GM15510 (cell line): ENCODE measurements around the gene PGBD5.

ENCODE experiments used
- POLR2A ChIP-seq: IDR thresholded peaks from 3 replicates; pipeline ENCODE4 v1.6.1; 2011; ENCODE audit warnings: borderline replicate concordance; ENCODE audit not compliant: insufficient read length; ENCODE audit errors: extremely low read depth

Gene PGBD5

GRCh38 chr1:230270559-230271281 is 155.4 kb downstream of the PGBD5 start:
- no peak for TF ChIP-seq POLR2A

GRCh38 chr1:230270185-230270558 is 156.0 kb downstream of the PGBD5 start:
- no peak for TF ChIP-seq POLR2A

- TF ChIP-seq POLR2A, result no peak
Measured at GRCh38 chr1:230268371-230269170, 157.6 kb downstream of the PGBD5 start.

GRCh38 chr1:230267338-230268065 is 158.6 kb downstream of the PGBD5 start:
- no peak for TF ChIP-seq POLR2A

- no peak for TF ChIP-seq POLR2A
Measured at GRCh38 chr1:230266456-230266855, 159.7 kb downstream of the PGBD5 start.

GRCh38 chr1:230265200-230266115 is 160.7 kb downstream of the PGBD5 start:
- TF ChIP-seq POLR2A, result no peak
